ENCODE results near the gene CPSF4L.

CPSF4L gene

DNA sequence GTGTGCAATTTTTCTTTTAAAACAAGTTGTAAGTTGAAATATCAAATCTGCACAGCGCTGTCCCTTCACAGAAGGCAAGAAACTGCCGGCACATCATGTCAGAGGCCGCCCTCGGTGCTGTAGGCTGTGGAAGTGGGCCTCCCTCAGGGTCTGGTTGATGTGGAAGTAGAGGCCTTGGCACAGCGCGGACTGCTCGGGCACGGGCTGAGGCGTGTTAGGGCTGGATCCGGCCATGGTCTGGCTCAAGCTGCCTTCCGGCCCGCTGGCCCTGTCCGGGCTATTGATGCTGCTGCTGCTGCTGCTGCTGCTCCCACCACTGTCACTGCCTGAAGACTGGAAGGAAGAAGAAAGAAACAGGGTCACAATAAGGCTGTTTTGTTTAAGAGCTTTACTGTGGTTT lies 52.2 kb downstream of the CPSF4L start:
- no peak for TF ChIP-seq CTCF (conservative IDR thresholded peaks at IDR 0.05; ENCODE audit: low read length)
- H3K4me3 ChIP-seq (ENCODE audit: low read length) = no peak overlapping the region
- DNase-seq (ENCODE audit: low read depth) = no peak

- TF ChIP-seq CTCF (conservative IDR thresholded peaks at IDR 0.05; ENCODE audit: low read length) = no peak
- H3K4me3 ChIP-seq (ENCODE audit: low read length) = no peak overlapping the region
- no peak for DNase-seq (ENCODE audit: low read depth)
Measured at GRCh38 chr17:73208139-73208827, 53.4 kb downstream of the CPSF4L start.

DNA sequence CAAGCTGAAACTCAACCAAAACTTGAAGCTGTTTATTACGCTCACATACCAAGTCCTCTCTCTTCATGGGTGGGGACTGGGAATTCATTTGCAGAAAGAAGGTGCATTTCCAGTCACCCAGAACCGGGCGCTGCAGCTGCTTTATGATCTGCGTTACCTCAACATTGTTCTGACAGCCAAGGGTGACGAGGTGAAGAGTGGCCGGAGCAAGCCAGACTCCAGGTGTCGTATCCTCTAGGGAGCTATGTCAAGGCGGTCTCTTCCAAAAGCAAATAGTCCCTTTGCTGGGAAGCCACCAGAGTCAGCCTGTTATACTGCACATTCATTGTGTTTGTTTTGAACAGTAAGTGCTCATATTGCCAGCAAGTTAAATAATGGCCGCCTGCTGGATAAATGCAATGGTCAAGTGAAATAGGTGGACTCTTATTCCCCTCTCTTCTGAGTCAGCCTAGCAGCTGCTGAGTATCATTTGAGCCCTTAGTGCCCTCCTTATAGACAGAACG lies 56.2 kb downstream of the CPSF4L start:
- TF ChIP-seq CTCF (conservative IDR thresholded peaks at IDR 0.05; ENCODE audit: low read length) = no peak
- H3K4me3 ChIP-seq (ENCODE audit: low read length) = no peak overlapping the region
- no peak for DNase-seq (ENCODE audit: low read depth)

- no peak for DNase-seq (ENCODE audit: low read depth)
- TF ChIP-seq CTCF (conservative IDR thresholded peaks at IDR 0.05; ENCODE audit: low read length) = no peak
Measured at GRCh38 chr17:73203788-73204479, 57.7 kb downstream of the CPSF4L start.

GRCh38 chr17:73203135-73203787 lies 58.4 kb downstream of the CPSF4L start:
- DNase-seq (ENCODE audit: low read depth) = no peak

More at GRCh38 chr17:73203788-73204479, 57.7 kb downstream of the CPSF4L start:
- H3K4me3 ChIP-seq (ENCODE audit: low read length) = no peak overlapping the region

More at GRCh38 chr17:73203135-73203787, 58.4 kb downstream of the CPSF4L start:
- TF ChIP-seq CTCF (conservative IDR thresholded peaks at IDR 0.05; ENCODE audit: low read length) = no peak
- H3K4me3 ChIP-seq (ENCODE audit: low read length) = no peak overlapping the region

Measured in AG10803 (cell line).